VCaP (cell line): ENCODE results near the gene GPR146.

Experiments used
- H3K27ac ChIP-seq: fragments of 450-650 bp; 2 replicates; pipeline ENCODE4 v1.5.1; 2017
- CTCF ChIP-seq: fragments of 450-650 bp; conservative IDR thresholded peaks from 2 replicates; pipeline ENCODE4 v1.5.1; 2017; ENCODE audit warnings: mild to moderate bottlenecking, moderate library complexity

GPR146 gene

GRCh38 chr7:1078519-1078918 lies 34.2 kb downstream of the GPR146 start:
- H3K27ac ChIP-seq, result no peak overlapping the region
- no peak for TF ChIP-seq CTCF

- peak overlapping the region; percentile 39; the same call in 1 of the 2 replicates for H3K27ac ChIP-seq
- no peak for TF ChIP-seq CTCF
These were observed 34.6 kb downstream of the GPR146 start for GRCh38 chr7:1078985-1079384.

GRCh38 chr7:1079546-1079945 lies 35.2 kb downstream of the GPR146 start:
- H3K27ac ChIP-seq, result peak overlapping the region; percentile 39; the same call in 1 of the 2 replicates
- TF ChIP-seq CTCF, result no peak

- TF ChIP-seq CTCF, result no peak
- H3K27ac ChIP-seq, result no peak overlapping the region
These were observed 36.0 kb downstream of the GPR146 start for GRCh38 chr7:1080252-1080920.

GRCh38 chr7:1080921-1081255 lies 36.5 kb downstream of the GPR146 start:
- no peak for TF ChIP-seq CTCF
- H3K27ac ChIP-seq, result no peak overlapping the region

GRCh38 chr7:1081336-1081735 lies 37.0 kb downstream of the GPR146 start:
- TF ChIP-seq CTCF, result no peak
- no peak overlapping the region for H3K27ac ChIP-seq

- no peak for TF ChIP-seq CTCF
- no peak overlapping the region for H3K27ac ChIP-seq
These were observed 37.6 kb downstream of the GPR146 start for GRCh38 chr7:1081931-1082401.
